Spleen (tissue), 7 donors: ENCODE measurements around the gene SYNE2.

Source experiments
- CTCF ChIP-seq, 11 experiments: fragments of 200-600 bp in 7 of 11; fragments of 450-650 bp in 4 of 11; sonication (generic) in 4 of 11; IDR thresholded peaks in 8 of 11; conservative IDR thresholded peaks in 3 of 11; 1 replicate in 7 of 11; 2 replicates in 4 of 11; pipeline versions ENCODE4 v1.4.0 to v1.8.0; 2016 to 2021; ENCODE audit warnings: antibody characterized with exemption in 11 of 11, inconsistent platforms in 4 of 11, mild to moderate bottlenecking in 1 of 11
- POLR2A ChIP-seq, 3 donors: fragments of 450-650 bp; IDR thresholded peaks; one replicate each; pipeline ENCODE4 v1.5.1; 2017; ENCODE audit warnings: antibody characterized with exemption in 3 of 3, mild to moderate bottlenecking in 1 of 3
- POLR2AphosphoS5 ChIP-seq, 3 donors: sonication (generic); formaldehyde crosslinking; IDR thresholded peaks; one replicate each; pipeline ENCODE4 v1.5.1; 2017; ENCODE audit warnings: antibody characterized with exemption in 3 of 3
- donor health status: DM: no; HTN: no; CAD: no; lungs with moderate emphysema.
- donor health status: DM: no; HTN: no; CAD: no.
- donor health status: DM: no; HTN: no; CAD: no.

DNA sequence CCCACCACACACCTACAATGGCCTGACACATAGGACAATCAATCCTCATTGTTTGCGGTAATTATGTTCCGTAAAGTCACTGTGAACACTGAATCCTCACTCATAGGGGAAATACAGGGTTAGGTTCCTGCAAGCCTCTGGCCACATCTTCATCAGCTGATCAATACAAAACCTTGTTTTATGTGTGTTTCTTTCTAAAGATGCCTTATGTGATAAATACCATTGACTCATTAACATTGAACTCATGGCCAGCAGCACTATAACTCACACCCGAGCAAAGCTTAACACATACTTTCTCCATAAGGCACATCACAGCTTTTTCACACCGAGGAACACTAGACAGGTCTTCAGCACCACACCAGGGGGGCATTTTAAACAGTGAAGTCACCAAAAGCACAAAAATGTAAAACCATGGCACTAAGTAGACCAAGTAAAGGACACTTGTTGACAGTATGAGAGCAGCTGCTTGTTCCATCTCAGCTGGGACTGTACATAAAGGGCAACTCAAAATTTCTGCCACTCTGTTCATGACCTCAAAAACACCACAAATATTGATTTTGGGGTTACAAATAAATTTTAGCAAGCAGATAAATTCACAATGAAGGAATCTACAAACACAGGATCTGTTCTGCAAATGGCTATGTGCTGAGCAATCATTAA, 380.9 kb downstream of the SYNE2 start:
- TF ChIP-seq POLR2AphosphoS5 (IDR thresholded peaks at IDR 0.05) (no peak), CTCF (IDR thresholded peaks at IDR 0.05 in 8 of 11, conservative IDR thresholded peaks at IDR 0.05 in 3 of 11) (no peak), POLR2A (IDR thresholded peaks at IDR 0.05) (no peak)
